Ishikawa (cell line): ENCODE data around the gene PCDH9.

Experiments
- EP300 ChIP-seq: IDR thresholded peaks from 2 replicates; pipeline ENCODE4 v1.6.1; 2012; ENCODE audit warnings: borderline replicate concordance
- RAD21 ChIP-seq: IDR thresholded peaks from 2 replicates; pipeline ENCODE4 v1.6.1; 2012; ENCODE audit warnings: low read depth
- TF ChIP-seq, protein P1 (sequence below): IDR thresholded peaks from 2 replicates; pipeline ENCODE4 v1.6.1; 2012; ENCODE audit warnings: low read depth, mild to moderate bottlenecking

DNA sequence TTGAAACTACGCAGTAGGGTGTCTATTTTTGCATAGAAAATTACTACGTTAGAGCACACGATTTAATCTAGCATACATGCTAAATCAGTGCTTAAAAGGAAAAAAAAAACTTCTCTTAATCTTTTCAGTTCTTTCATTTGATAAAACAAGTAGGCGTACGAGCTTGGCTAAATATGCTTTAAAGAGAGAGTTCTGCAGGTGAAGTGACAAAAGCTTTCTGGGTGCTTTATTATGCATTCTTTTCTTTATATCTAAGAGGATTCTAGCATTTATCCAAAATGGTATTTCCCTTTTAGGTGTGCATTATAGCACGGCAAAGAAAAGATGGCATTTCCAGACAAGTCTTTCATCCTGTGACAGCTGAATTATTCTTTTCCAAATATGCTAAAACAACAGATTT is 281.2 kb downstream of the PCDH9 start:
- no peak for TF ChIP-seq RAD21
- no peak for TF ChIP-seq EP300
- TF ChIP-seq, protein P1, sequence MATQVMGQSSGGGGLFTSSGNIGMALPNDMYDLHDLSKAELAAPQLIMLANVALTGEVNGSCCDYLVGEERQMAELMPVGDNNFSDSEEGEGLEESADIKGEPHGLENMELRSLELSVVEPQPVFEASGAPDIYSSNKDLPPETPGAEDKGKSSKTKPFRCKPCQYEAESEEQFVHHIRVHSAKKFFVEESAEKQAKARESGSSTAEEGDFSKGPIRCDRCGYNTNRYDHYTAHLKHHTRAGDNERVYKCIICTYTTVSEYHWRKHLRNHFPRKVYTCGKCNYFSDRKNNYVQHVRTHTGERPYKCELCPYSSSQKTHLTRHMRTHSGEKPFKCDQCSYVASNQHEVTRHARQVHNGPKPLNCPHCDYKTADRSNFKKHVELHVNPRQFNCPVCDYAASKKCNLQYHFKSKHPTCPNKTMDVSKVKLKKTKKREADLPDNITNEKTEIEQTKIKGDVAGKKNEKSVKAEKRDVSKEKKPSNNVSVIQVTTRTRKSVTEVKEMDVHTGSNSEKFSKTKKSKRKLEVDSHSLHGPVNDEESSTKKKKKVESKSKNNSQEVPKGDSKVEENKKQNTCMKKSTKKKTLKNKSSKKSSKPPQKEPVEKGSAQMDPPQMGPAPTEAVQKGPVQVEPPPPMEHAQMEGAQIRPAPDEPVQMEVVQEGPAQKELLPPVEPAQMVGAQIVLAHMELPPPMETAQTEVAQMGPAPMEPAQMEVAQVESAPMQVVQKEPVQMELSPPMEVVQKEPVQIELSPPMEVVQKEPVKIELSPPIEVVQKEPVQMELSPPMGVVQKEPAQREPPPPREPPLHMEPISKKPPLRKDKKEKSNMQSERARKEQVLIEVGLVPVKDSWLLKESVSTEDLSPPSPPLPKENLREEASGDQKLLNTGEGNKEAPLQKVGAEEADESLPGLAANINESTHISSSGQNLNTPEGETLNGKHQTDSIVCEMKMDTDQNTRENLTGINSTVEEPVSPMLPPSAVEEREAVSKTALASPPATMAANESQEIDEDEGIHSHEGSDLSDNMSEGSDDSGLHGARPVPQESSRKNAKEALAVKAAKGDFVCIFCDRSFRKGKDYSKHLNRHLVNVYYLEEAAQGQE, result no peak
